GM19025 (cell line): Measurements from ENCODE around the gene SIN3B.

Experiments used
- ATAC-seq: cut with Tn5 transposase; IDR thresholded peaks from one replicate; pipeline ENCODE4 v1.9.1; 2021; ENCODE audit warnings: mild to moderate bottlenecking, low read depth, moderate library complexity; ENCODE audit not compliant: unreplicated experiment

Gene SIN3B

DNA sequence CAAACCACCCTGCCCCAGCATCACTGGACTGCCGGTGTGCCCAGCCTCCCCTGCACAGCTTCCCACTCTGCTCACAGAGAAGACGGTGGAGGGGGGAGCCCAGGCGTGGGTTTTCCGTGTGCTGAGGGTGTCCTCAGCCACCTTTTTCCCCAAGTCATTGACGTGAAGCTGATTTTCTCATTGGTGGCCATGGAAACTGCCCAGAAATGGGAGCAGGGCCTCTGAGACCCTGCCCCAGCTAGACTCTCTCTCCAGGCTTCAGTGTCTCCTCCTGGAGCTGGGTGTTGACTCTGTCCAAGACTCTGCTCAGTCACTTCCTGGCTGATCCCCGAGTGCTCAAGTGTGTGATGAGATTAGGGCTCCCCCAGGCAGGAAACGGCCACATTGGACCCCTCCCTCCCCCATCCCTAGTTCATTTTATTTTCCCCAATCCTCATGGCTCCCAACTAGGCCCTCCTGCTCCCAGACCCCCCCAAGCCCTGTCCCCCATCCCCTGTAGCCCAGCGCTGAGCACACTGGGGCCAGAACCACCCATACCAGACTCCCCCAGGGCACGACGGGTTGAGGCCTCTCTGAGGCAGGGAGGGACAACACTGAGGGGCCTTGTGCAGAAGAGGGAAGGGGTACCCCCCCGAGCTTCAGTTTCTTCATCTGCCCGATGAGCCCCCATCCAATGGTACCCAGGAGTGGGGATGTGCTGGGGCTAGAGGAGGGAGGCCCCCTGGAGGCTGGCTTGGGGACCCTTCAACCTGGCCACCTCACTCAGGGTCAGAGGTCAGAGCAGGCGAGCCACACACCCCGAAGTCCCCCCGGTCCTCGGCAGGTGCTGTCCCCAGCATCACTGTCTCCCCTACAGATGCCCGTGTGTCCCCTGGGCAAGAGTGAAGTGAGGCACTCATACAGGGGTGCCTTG is 58.4 kb downstream of the SIN3B start:
- no peak for ATAC-seq

GRCh38 chr19:16888629-16889365 is 59.6 kb downstream of the SIN3B start, which contains the start of gene F2RL3:
F2RL3 (plus strand) TSS chr19:16888999; CDS start chr19:16889190, 191 bp downstream.
- ATAC-seq, result peak; percentile 44

DNA sequence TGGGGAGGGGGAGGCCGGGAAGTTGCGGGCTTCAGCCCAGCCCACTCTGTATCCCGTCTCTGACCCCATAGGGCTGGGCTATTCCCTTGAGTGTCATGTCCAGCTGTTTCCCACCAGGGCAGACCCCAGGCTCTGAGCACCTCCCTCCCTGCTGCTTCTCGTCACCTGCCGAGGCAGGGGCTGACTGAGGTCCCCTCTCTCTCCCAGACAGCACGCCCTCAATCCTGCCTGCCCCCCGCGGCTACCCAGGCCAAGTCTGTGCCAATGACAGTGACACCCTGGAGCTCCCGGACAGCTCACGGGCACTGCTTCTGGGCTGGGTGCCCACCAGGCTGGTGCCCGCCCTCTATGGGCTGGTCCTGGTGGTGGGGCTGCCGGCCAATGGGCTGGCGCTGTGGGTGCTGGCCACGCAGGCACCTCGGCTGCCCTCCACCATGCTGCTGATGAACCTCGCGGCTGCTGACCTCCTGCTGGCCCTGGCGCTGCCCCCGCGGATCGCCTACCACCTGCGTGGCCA is 60.2 kb downstream of the SIN3B start:
- ATAC-seq, result no peak

DNA sequence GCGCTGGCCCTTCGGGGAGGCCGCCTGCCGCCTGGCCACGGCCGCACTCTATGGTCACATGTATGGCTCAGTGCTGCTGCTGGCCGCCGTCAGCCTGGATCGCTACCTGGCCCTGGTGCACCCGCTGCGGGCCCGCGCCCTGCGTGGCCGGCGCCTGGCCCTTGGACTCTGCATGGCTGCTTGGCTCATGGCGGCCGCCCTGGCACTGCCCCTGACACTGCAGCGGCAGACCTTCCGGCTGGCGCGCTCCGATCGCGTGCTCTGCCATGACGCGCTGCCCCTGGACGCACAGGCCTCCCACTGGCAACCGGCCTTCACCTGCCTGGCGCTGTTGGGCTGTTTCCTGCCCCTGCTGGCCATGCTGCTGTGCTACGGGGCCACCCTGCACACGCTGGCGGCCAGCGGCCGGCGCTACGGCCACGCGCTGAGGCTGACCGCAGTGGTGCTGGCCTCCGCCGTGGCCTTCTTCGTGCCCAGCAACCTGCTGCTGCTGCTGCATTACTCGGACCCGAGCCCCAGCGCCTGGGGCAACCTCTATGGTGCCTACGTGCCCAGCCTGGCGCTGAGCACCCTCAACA is 60.8 kb downstream of the SIN3B start:
- no peak for ATAC-seq

GRCh38 chr19:16890461-16891184 is 61.4 kb downstream of the SIN3B start:
- ATAC-seq, result no peak

DNA sequence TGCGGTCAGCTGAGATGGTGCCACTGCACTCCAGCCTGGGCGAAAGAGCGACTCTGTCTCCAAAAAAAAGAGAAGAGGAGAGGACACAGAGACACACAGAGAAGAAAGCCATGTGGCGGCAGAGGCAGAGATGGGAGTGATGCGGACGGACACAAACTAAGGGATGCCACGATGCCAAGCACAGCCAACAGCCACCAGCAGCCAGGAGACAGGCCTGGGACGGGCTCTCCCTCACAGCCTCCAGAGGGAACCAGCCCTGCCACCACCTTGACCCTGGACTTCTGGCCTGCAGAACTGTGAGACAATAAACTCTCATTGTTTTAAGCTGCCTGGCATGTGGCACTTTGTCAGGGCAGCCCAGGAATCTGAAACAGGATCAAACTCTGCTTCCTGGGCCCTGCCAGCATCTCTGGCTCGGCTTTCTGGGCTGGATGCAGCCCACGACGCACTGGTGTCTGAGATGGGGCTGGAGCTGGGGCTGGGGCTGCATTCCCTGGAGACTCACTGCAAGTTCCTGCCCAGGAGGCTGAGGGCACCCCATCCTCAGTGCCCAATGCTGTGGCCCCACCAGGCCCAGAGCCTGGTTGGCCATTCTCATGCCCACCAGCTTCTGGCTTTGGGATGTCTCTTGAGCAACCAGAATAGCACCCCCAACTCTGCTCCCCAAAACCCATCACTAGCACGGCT is 62.6 kb downstream of the SIN3B start:
- ATAC-seq, result no peak

DNA sequence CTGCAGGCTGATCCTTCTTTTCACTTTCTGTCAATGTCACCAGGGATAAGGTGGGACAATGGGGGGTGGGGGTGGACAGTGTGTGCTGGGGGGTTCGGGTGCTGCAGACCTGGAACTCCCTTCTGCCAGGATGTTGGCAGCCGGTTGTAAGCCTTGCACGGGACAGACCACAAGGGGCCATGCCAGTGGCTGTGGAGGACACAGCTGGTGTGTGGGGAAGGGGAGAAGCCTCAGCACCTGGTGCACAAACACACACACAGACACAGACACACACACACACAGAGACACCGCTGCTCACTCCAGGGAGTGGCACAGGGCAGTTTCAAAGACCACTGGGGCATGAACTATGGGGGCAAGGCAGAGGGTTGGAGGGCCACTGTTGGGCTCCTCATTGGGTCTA is 63.2 kb downstream of the SIN3B start:
- no peak for ATAC-seq

DNA sequence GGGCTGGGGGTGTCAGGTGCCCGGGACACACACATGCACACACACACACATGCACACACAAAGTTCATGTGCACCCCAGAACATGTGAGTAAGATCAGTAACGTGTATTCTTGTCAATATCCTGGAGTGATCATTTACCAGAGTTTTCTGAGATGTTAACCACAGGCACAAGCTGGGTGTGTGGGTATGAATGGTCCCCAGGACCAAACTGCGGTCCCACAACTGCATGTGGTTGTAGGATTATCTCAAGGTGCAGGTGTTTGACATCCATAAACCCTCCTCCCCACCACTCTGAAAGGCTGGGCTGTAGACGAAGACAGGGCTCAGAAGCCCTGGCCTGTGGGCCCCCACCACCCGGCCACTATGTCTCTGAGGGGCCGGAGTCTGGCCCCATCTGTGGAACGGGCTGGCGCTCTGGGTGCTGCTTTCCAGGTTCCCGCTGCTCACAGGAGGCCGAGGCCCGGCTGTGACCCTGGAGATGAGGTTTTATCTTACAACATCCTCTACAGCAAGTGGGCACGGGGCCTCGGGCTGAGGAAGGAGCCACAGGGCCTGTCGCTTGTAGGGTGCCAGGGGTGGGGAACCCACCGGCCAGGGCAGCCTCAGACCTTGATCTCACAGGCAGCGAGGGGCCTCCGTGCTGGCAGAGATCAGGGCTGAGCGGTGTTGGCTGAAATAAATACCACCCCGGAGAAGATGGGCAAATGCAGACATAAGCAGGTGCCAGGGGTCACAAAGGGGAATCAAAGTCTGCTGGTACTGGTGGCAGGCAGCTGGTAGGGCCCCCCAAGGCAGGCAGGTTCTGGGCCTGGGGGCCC is 63.9 kb downstream of the SIN3B start:
- ATAC-seq, result no peak

- ATAC-seq, result no peak
Measured at GRCh38 chr19:16893686-16893989, 64.4 kb downstream of the SIN3B start.

DNA sequence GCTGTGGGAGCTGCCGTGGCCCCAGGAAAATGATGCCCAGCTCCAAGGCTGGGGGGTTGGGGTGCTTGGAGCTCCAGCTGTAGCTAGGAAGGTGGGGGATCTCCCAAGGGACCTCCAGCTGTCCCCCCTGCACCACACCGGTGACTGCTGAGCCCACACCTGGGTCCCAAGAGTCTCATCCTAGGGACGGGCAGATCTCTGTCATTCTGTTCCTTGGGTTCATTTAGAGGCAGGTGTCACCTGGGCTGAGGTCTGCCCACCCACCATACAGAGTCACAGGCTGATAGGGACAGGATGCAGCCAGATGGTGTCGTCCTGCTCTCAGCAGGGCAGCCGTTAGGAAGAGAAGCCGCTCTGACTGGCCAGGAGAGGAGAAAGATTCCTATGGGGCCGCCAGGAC is 64.9 kb downstream of the SIN3B start:
- no peak for ATAC-seq

GRCh38 chr19:16895467-16896145 is 66.4 kb downstream of the SIN3B start:
- no peak for ATAC-seq

DNA sequence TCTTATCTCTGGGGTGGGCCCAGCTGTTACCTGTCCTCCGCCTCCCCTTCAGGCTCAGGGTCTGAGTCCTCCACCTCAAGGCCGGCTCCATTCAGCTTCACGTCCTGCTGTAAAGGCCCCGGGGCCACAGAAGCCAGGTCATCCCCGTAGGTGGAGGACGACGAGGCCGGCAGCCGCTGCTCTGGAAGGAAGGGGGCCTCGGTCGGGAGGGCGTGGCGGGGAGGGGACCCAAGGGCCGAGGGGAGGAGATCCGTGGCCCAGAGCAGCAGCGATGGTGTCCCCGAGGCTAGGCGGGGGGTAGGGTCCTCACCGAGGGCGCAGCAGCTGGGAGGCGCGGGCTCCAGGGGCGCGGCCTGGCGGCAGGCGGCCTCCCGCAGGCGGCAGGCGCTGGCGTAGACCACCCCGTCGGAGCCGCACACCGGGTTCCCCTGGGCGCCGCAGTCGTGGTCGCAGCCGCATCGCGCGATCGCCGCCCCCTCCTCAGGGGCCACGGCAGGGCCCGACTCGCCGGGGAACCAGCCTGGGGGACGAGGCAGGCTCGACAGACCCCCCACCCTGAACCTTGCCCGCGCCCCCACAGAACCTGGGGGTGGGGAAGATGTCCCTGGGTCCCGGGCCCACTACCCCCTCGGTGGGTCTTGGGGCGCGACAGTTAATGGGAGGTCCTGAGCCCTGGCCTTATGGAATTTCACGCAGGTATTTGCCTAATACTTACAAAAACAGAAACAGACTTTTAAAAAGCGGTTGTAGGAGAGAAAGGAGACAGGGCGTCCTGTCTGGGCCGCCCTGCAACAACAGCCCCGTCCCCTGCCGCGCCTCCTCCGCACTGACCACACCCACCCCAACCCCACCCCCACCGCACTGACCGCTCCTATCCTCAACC is 67.2 kb downstream of the SIN3B start:
- ATAC-seq, result peak; percentile 7

- ATAC-seq, result peak; percentile 44
Measured at GRCh38 chr19:16897029-16897855, 68.0 kb downstream of the SIN3B start.

DNA sequence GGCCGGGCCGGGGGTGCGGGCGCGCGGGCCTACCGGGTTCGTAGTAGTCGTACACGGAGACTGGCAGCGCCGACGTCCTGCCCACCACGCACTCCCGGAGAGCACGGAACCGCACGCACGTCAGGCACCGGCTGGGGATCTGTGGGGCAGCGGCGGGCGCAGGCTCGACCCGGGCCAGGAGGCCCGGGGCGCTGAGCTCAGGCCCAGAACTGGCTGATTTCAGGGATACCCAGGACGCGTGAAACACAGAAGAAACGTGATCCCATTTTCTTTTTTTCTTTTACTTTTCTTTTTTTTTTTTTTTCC is 68.6 kb downstream of the SIN3B start:
- no peak for ATAC-seq

GRCh38 chr19:16898361-16899015 is 69.3 kb downstream of the SIN3B start:
- ATAC-seq, result no peak

DNA sequence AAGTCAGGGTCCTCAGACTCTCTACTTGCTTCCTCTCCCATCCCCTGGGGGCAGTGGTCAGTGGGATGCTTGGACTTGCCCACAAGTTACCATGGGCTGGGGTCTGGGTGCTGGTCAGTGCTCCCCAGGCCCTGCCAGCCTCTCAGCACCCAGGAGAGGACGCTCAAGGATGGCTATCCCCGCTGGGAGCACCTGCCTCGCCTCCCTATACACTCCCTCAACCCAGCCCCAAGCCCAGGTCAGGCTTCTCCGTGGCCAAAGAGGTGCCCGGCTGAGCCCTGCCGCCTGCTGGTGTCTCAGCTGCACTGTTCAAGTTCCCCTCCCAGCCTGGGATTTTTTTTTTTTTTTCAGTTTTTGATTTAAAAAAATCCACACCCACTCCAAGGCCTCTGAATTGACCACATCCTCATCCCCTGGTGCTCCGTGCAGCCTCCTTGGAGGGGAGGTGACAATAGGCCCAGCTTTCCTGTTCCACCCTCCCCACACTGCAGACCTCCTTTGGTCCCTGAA is 70.4 kb downstream of the SIN3B start:
- ATAC-seq, result no peak
